ENCODE results near the gene PDLIM5. TPM values are rescaled to one million over a fixed set of nuclear protein-coding genes. Genes with fewer than 3 reads are reported as not detected.
"Not testable (repeated sequence)": the region's sequence is repeated elsewhere in the genome, so short reads cannot be mapped to it uniquely, and the experiment has no call there.

Gene PDLIM5
- total RNA-seq, 1 experiment from 2014 or later = 106 TPM

DNA sequence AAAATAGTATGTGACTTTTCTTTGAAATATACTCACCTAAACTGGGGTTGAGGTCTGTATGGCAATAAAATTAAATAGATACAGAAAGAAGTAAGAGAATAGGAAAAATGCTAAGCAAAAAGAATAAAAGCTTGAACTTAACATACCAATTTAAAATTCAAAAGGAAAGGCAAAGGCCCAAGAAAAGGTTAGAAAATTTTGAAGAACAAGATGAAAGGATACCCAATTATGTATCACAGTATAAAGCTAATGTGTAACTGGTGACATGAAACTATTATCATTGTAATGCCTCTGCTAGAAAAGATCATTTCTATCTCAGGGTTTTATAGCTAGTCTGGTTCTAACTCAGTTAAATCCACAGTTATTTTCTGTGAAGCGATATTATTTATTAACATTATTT is 99.1 kb downstream of the PDLIM5 start:
- no TSS peak for BruUV-seq (replicated peaks)
- POLR2A ChIA-PET = interaction anchor here (0.6 kb wide), 2 partner anchors 63 to 96 kb away, joined by 3 to 11 read pairs; no protein-coding TSS in a partner anchor

DNA sequence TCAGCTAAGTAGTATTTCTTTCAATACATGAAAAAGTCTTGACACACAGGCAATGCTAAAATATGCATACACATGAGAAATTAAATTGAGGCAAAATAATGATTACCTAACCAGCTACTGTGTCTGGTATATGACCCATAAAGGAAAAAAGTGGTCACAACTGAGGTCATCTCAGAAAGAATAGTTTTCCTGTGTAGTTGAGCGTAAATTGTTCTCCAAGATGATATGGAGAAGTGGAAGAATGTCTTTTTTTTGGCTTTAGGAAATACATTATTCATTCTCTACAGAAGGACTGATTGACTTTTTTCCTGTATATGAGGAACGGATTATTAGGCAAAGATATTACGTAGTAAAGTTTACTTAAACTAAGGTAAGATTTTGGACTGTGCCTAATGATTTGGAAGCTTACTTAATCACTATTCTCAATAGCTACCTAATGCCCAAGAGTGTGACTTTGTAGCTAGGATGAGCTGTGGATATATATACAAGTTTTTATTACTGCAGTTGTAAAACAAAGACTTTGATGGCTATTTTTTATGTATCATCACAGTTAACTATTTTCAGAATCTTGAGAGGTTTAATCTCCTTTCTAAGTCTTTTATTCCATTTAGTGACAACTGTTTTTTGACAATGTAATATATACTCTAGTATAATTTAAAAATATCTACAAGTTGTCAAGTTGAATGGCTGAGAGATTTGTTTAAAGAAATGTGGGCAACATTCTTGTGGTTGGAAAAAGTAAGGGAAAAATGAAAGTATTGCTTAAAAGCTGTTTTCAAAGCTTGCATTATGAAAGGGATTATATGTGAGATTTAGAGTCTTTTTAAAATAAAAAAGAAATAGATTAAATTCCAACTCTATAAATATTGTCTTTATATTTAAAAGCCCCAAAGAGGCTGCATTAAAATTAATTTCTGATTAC is 100.2 kb downstream of the PDLIM5 start:
- peak overlapping the region; percentile 53 for H3K27ac Mint-ChIP-seq (ENCODE audit: unreplicated experiment)
- no peaks in the 10 kb centered on the region for H3K9me3 Mint-ChIP-seq (ENCODE audit: unreplicated experiment)
- TF ChIP-seq, protein P1, sequence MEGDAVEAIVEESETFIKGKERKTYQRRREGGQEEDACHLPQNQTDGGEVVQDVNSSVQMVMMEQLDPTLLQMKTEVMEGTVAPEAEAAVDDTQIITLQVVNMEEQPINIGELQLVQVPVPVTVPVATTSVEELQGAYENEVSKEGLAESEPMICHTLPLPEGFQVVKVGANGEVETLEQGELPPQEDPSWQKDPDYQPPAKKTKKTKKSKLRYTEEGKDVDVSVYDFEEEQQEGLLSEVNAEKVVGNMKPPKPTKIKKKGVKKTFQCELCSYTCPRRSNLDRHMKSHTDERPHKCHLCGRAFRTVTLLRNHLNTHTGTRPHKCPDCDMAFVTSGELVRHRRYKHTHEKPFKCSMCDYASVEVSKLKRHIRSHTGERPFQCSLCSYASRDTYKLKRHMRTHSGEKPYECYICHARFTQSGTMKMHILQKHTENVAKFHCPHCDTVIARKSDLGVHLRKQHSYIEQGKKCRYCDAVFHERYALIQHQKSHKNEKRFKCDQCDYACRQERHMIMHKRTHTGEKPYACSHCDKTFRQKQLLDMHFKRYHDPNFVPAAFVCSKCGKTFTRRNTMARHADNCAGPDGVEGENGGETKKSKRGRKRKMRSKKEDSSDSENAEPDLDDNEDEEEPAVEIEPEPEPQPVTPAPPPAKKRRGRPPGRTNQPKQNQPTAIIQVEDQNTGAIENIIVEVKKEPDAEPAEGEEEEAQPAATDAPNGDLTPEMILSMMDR (IDR thresholded peaks at IDR 0.05; ENCODE audit: insufficient read depth in 1 of 2, low read depth in 1 of 2, low read length in 1 of 2, severe bottlenecking in 1 of 2, unreplicated experiment in 1 of 2) = no peak
- Histone ChIP-seq H3K27me3 (replicated peaks; ENCODE audit: control insufficient read depth, insufficient read depth, low read length) (no peaks in the 10 kb centered on the region), H3K4me1 (peaks cover 63% of the 10 kb centered on the region), H3K9me3 (no peaks in the 10 kb centered on the region), H3K4me3 (ENCODE audit: low read depth, low read length) (no peak overlapping the region), H3K36me3 (ENCODE audit: control insufficient read depth, insufficient read depth, low read length) (no peaks in the 10 kb centered on the region)
- H3K36me3 Mint-ChIP-seq (ENCODE audit: insufficient read depth, unreplicated experiment) = peaks cover 14% of the 10 kb centered on the region
- intact Hi-C loops (cut with micrococcal nuclease; ENCODE audit: unreplicated experiment) = no loop called here
- POLR2A ChIA-PET = no interaction called here
- H3K27me3 Mint-ChIP-seq (ENCODE audit: insufficient read depth, unreplicated experiment) = no peaks in the 10 kb centered on the region
- CTCF ChIA-PET = no interaction called here
- DNase-seq = no peak
- H3K4me1 Mint-ChIP-seq (ENCODE audit: low read depth, unreplicated experiment) = peaks cover 30% of the 10 kb centered on the region
- no peak overlapping the region for H3K4me3 Mint-ChIP-seq (ENCODE audit: unreplicated experiment)
- BruUV-seq (replicated peaks) = no TSS peak

More for the DNA sequence above, 99.1 kb downstream of the PDLIM5 start:
- Mint-ChIP-seq H3K4me3 (ENCODE audit: unreplicated experiment) (no peak overlapping the region), H3K9me3 (ENCODE audit: unreplicated experiment) (no peaks in the 10 kb centered on the region), H3K27me3 (ENCODE audit: insufficient read depth, unreplicated experiment) (no peaks in the 10 kb centered on the region), H3K27ac (ENCODE audit: unreplicated experiment) (no peak overlapping the region), H3K36me3 (ENCODE audit: insufficient read depth, unreplicated experiment) (peaks cover 14% of the 10 kb centered on the region), H3K4me1 (ENCODE audit: low read depth, unreplicated experiment) (peaks cover 36% of the 10 kb centered on the region)
- TF ChIP-seq, protein P1 (IDR thresholded peaks at IDR 0.05; ENCODE audit: insufficient read depth in 1 of 2, low read depth in 1 of 2, low read length in 1 of 2, severe bottlenecking in 1 of 2, unreplicated experiment in 1 of 2) = no peak
- Histone ChIP-seq H3K9me3 (no peaks in the 10 kb centered on the region), H3K4me1 (peaks cover 68% of the 10 kb centered on the region), H3K27me3 (replicated peaks; ENCODE audit: control insufficient read depth, insufficient read depth, low read length) (no peaks in the 10 kb centered on the region), H3K4me3 (ENCODE audit: low read depth, low read length) (no peak overlapping the region), H3K36me3 (ENCODE audit: control insufficient read depth, insufficient read depth, low read length) (no peaks in the 10 kb centered on the region)
- CTCF ChIA-PET = no interaction called here
- intact Hi-C loops (cut with micrococcal nuclease; ENCODE audit: unreplicated experiment) = loop anchor here (1.0 kb wide), 1 partner anchor 13 kb away; no protein-coding TSS in a partner anchor
- no peak for DNase-seq

DNA sequence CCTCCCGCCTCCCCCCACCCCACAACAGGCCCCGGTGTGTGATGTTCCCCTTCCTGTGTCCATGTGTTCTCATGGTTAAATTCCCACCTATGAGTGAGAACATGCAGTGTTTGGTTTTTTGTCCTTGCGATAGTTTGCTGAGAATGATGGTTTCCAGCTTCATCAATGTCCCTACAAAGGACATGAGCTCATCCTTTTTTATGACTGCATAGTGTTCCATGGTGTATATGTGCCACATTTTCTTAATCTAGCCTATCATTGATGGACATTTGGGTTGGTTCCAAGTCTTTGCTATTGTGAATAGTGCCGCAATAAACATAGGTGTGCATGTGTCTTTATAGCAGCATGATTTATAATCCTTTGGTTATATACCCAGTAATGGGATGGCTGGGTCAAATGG is 104.3 kb downstream of the PDLIM5 start:
- POLR2A ChIA-PET; H3K4me3 Mint-ChIP-seq (ENCODE audit: unreplicated experiment); H3K9me3 ChIP-seq; H3K9me3 Mint-ChIP-seq (ENCODE audit: unreplicated experiment); H3K27me3 ChIP-seq (replicated peaks; ENCODE audit: control insufficient read depth, insufficient read depth, low read length); H3K4me1 Mint-ChIP-seq (ENCODE audit: low read depth, unreplicated experiment); intact Hi-C loops (cut with micrococcal nuclease; ENCODE audit: unreplicated experiment); H3K36me3 Mint-ChIP-seq (ENCODE audit: insufficient read depth, unreplicated experiment); H3K27me3 Mint-ChIP-seq (ENCODE audit: insufficient read depth, unreplicated experiment); H3K27ac Mint-ChIP-seq (ENCODE audit: unreplicated experiment); CTCF ChIA-PET; BruUV-seq (replicated peaks); H3K36me3 ChIP-seq (ENCODE audit: control insufficient read depth, insufficient read depth, low read length); DNase-seq; H3K4me3 ChIP-seq (ENCODE audit: low read depth, low read length): not testable (repeated sequence)
- H3K4me1 ChIP-seq = peaks cover 38% of the 10 kb centered on the region

DNA sequence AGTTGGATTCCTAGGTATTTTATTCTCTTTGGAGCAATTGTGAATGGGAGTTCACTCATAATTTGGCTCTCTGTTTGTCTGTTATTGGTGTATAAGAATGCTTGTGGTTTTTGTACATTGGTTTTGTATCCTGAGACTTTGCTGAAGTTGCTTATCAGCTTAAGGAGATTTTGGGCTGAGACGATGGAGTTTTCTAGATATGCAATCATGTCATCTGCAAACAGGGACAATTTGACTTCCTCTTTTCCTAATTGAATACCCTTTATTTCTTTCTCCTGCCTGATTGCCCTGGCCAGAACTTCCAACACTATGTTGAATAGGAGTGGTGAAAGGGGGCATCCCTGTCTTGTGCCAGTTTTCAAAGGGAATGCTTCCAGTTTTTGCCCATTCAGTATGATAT is 105.9 kb downstream of the PDLIM5 start:
- H3K36me3 ChIP-seq (ENCODE audit: control insufficient read depth, insufficient read depth, low read length); CTCF ChIA-PET; H3K4me3 ChIP-seq (ENCODE audit: low read depth, low read length); DNase-seq; H3K36me3 Mint-ChIP-seq (ENCODE audit: insufficient read depth, unreplicated experiment); H3K27me3 Mint-ChIP-seq (ENCODE audit: insufficient read depth, unreplicated experiment); POLR2A ChIA-PET; H3K27me3 ChIP-seq (replicated peaks; ENCODE audit: control insufficient read depth, insufficient read depth, low read length); H3K4me3 Mint-ChIP-seq (ENCODE audit: unreplicated experiment); BruUV-seq (replicated peaks); intact Hi-C loops (cut with micrococcal nuclease; ENCODE audit: unreplicated experiment); H3K9me3 ChIP-seq; H3K9me3 Mint-ChIP-seq (ENCODE audit: unreplicated experiment): not testable (repeated sequence)
- Mint-ChIP-seq H3K4me1 (ENCODE audit: low read depth, unreplicated experiment) (peaks cover 15% of the 10 kb centered on the region), H3K27ac (ENCODE audit: unreplicated experiment) (peak overlapping the region; percentile 19)
- peaks cover 38% of the 10 kb centered on the region for H3K4me1 ChIP-seq

All from Caco-2 (cell line).